KMS-11 (cell line): ENCODE data around the gene ALPK3.

Source experiments
- H2AFZ ChIP-seq: fragments of 200-600 bp; sonication (generic); 2 replicates; pipeline ENCODE4 v1.6.1; 2016; ENCODE audit warnings: antibody characterized with exemption, mixed run types, low read depth
- H3K27ac ChIP-seq: fragments of 200-600 bp; sonication (generic); 2 replicates; pipeline ENCODE4 v1.6.1; 2016; ENCODE audit warnings: mild to moderate bottlenecking, mixed run types
- H3K27me3 ChIP-seq: fragments of 200-600 bp; sonication (generic); 2 replicates; pipeline ENCODE4 v1.6.1; 2017; ENCODE audit warnings: mild to moderate bottlenecking, low read depth, mixed run types, moderate library complexity; ENCODE audit not compliant: insufficient read depth
- H3K36me3 ChIP-seq: fragments of 200-600 bp; sonication (generic); 2 replicates; pipeline ENCODE4 v1.6.1; 2017; ENCODE audit warnings: mild to moderate bottlenecking, mixed run types; ENCODE audit not compliant: insufficient read depth
- H3K4me1 ChIP-seq: fragments of 200-600 bp; sonication (generic); 2 replicates; pipeline ENCODE4 v1.6.1; 2016; ENCODE audit warnings: mild to moderate bottlenecking, low read depth, mixed run types; ENCODE audit not compliant: poor library complexity, severe bottlenecking
- H3K4me2 ChIP-seq: fragments of 200-600 bp; sonication (generic); 2 replicates; pipeline ENCODE4 v1.7.0; 2016; ENCODE audit warnings: mild to moderate bottlenecking, mixed run types
- H3K4me3 ChIP-seq: fragments of 200-600 bp; sonication (generic); IDR thresholded peaks from 2 replicates; pipeline ENCODE4 v1.6.1; 2017; ENCODE audit warnings: low read depth, low read length, mixed read lengths; ENCODE audit not compliant: insufficient read depth
- H3K79me2 ChIP-seq: fragments of 200-600 bp; sonication (generic); 2 replicates; pipeline ENCODE4 v1.6.1; 2016; ENCODE audit warnings: low read depth, mixed run types; ENCODE audit not compliant: insufficient read depth
- H3K9ac ChIP-seq: fragments of 200-600 bp; sonication (generic); 2 replicates; pipeline ENCODE4 v1.6.1; 2016; ENCODE audit warnings: mild to moderate bottlenecking, mixed run types
- H4K20me1 ChIP-seq: fragments of 200-600 bp; sonication (generic); 2 replicates; pipeline ENCODE4 v1.6.1; 2016; ENCODE audit warnings: mild to moderate bottlenecking, mixed run types; ENCODE audit not compliant: insufficient read depth
- TF ChIP-seq, protein P1 (sequence below): fragments of 200-600 bp; sonication (generic); conservative IDR thresholded peaks from 2 replicates; pipeline ENCODE4 v1.6.1; 2017; ENCODE audit warnings: low read depth, mild to moderate bottlenecking, antibody characterized with exemption, low read length, moderate library complexity, mixed read lengths

The ALPK3 gene

DNA sequence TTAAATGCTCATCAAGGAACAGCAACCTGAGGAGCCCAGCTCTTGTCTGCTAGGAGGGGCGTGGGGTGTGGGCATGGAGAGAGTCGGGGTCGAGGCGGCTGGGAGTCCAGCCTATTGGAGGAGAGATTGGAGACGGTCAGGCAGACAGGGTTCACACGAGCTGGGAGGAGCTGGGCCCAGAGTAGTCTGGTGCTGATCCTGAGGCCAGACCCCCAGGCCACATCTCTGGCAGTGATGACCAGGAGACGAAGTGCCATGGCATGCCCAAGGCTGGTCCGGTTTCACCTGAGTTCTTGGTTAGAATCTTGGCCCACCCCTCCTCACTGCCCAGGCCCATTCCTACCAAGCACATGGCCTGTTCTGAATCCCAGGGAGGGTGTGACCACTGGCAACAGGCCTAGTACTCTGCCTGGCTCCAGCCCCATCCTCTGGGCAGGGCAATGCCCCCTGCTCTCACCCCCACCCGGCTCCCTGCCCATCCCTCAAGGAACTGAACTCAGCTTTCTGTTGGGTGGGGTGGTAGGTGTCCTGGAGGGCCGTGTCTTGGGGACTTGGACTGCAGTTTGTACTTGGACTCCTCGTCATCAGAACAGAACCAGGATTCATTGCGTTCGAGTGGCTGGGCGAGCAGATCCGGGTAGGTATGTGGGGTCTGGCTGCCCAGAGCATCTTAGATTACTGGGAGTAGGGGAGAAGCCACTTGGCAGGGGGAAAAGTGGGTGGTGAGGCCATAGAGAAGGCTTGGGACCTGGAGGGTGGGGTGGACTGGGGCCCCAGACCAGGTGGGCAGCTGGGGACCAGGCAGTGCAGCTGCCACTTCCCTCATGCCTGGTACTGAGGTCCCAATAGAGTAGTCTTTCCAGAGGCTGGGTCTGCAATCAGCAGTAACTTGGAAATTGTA, 88.1 kb downstream of the ALPK3 start:
- H3K4me1 ChIP-seq = no peaks in the 10 kb centered on the region
- no peak overlapping the region for H2AFZ ChIP-seq
- H4K20me1 ChIP-seq = no peaks in the 10 kb centered on the region
- H3K4me2 ChIP-seq = no peak overlapping the region
- no peaks in the 10 kb centered on the region for H3K36me3 ChIP-seq
- H3K27ac ChIP-seq = no peak overlapping the region
- TF ChIP-seq, protein P1, sequence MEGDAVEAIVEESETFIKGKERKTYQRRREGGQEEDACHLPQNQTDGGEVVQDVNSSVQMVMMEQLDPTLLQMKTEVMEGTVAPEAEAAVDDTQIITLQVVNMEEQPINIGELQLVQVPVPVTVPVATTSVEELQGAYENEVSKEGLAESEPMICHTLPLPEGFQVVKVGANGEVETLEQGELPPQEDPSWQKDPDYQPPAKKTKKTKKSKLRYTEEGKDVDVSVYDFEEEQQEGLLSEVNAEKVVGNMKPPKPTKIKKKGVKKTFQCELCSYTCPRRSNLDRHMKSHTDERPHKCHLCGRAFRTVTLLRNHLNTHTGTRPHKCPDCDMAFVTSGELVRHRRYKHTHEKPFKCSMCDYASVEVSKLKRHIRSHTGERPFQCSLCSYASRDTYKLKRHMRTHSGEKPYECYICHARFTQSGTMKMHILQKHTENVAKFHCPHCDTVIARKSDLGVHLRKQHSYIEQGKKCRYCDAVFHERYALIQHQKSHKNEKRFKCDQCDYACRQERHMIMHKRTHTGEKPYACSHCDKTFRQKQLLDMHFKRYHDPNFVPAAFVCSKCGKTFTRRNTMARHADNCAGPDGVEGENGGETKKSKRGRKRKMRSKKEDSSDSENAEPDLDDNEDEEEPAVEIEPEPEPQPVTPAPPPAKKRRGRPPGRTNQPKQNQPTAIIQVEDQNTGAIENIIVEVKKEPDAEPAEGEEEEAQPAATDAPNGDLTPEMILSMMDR = no peak
- no peaks in the 10 kb centered on the region for H3K79me2 ChIP-seq
- H3K4me3 ChIP-seq = no peak overlapping the region
- H3K27me3 ChIP-seq = no peaks in the 10 kb centered on the region
- H3K9ac ChIP-seq = no peak overlapping the region

- TF ChIP-seq, protein P1 = no peak
- Histone ChIP-seq H3K27ac (no peak overlapping the region), H2AFZ (no peak overlapping the region), H3K4me1 (no peaks in the 10 kb centered on the region), H3K79me2 (no peaks in the 10 kb centered on the region), H4K20me1 (no peaks in the 10 kb centered on the region), H3K27me3 (no peaks in the 10 kb centered on the region), H3K36me3 (no peaks in the 10 kb centered on the region), H3K4me3 (no peak overlapping the region), H3K9ac (no peak overlapping the region), H3K4me2 (no peak overlapping the region)
Measured at GRCh38 chr15:84907731-84908130, 90.6 kb downstream of the ALPK3 start.

- Histone ChIP-seq H3K79me2 (no peaks in the 10 kb centered on the region), H3K27me3 (no peaks in the 10 kb centered on the region), H3K9ac (no peak overlapping the region), H3K4me1 (no peaks in the 10 kb centered on the region), H4K20me1 (no peaks in the 10 kb centered on the region), H3K4me2 (no peak overlapping the region), H3K36me3 (no peaks in the 10 kb centered on the region), H3K4me3 (no peak overlapping the region), H3K27ac (no peak overlapping the region), H2AFZ (no peak overlapping the region)
- TF ChIP-seq, protein P1 = no peak
Measured at GRCh38 chr15:84908564-84908963, 91.4 kb downstream of the ALPK3 start.

GRCh38 chr15:84909029-84909428, 91.9 kb downstream of the ALPK3 start:
- TF ChIP-seq, protein P1 = no peak
- Histone ChIP-seq H3K36me3 (no peaks in the 10 kb centered on the region), H3K27ac (no peak overlapping the region), H3K9ac (no peak overlapping the region), H4K20me1 (no peaks in the 10 kb centered on the region), H3K27me3 (no peaks in the 10 kb centered on the region), H3K4me1 (no peaks in the 10 kb centered on the region), H3K79me2 (no peaks in the 10 kb centered on the region), H3K4me3 (no peak overlapping the region), H3K4me2 (no peak overlapping the region), H2AFZ (no peak overlapping the region)
